Measurements from ENCODE around the gene GLRX3.

The GLRX3 gene

DNA sequence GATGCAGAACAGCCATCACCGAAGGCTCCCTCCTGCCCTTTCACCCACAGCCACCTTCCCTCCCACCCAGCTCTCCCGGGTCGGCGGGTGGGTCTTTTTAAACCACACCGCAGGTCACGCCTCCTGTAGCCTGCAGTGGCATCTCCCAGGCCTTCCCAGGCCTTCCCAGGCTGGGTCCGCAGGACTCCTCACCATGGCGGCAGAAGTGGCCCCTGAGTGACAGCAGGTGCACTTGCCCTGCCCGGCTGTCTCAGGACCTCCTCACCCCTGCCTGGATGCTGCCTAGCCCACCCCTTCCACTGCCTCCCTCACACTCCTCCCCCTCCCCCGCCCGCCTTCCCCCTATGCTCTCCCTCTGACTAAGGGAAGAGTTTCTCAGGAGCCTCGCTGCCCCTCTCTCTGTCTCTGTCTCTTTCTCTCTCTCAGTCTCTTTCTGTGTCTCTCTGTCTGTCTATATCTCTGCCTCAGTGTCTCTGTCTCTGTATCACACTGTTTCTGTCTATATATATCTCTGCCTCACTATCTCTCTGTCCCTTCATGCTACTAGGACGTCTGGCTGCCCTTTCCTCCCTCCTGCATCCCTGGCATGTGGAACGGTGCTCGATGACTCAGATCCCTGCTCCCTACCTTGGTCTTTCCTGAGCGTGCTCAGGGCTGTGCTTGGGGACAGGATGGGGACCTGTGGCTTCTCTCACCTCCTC lies 57.5 kb downstream of the GLRX3 start:
- no peaks in the 10 kb centered on the region for H3K9me3 ChIP-seq (ENCODE audit: low read length)
- no peak overlapping the region for H3K27ac ChIP-seq (ENCODE audit: low read depth, low read length, poor library complexity, severe bottlenecking)
- H2AFZ ChIP-seq (ENCODE audit: low read length), result no peak overlapping the region
- TF ChIP-seq, protein P1, sequence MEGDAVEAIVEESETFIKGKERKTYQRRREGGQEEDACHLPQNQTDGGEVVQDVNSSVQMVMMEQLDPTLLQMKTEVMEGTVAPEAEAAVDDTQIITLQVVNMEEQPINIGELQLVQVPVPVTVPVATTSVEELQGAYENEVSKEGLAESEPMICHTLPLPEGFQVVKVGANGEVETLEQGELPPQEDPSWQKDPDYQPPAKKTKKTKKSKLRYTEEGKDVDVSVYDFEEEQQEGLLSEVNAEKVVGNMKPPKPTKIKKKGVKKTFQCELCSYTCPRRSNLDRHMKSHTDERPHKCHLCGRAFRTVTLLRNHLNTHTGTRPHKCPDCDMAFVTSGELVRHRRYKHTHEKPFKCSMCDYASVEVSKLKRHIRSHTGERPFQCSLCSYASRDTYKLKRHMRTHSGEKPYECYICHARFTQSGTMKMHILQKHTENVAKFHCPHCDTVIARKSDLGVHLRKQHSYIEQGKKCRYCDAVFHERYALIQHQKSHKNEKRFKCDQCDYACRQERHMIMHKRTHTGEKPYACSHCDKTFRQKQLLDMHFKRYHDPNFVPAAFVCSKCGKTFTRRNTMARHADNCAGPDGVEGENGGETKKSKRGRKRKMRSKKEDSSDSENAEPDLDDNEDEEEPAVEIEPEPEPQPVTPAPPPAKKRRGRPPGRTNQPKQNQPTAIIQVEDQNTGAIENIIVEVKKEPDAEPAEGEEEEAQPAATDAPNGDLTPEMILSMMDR (IDR thresholded peaks at IDR 0.05; ENCODE audit: low read length), result no peak
- no peak for TF ChIP-seq EZH2 (IDR thresholded peaks at IDR 0.05; ENCODE audit: borderline replicate concordance, low read length)
- no peaks in the 10 kb centered on the region for H3K4me1 ChIP-seq (ENCODE audit: insufficient read depth, low read length, severe bottlenecking)
- H3K9ac ChIP-seq (ENCODE audit: low read length), result no peak overlapping the region
- H3K4me3 ChIP-seq (ENCODE audit: low read depth, low read length, poor library complexity, severe bottlenecking), result no peak overlapping the region
- no peaks in the 10 kb centered on the region for H3K36me3 ChIP-seq (ENCODE audit: insufficient read depth, low read length)
- no peak overlapping the region for H3K4me2 ChIP-seq (ENCODE audit: low read length)
- H3K9me2 ChIP-seq (ENCODE audit: low read depth, low read length), result no peaks in the 10 kb centered on the region
- no peaks in the 10 kb centered on the region for H4K20me1 ChIP-seq (ENCODE audit: insufficient read depth, low read length)
- no peaks in the 10 kb centered on the region for H3K27me3 ChIP-seq (ENCODE audit: insufficient read depth, low read length)
- no peaks in the 10 kb centered on the region for H3K79me2 ChIP-seq (ENCODE audit: insufficient read depth, low read length)
- no peaks in the 10 kb centered on the region for H3F3A ChIP-seq (ENCODE audit: insufficient read depth, low read length)

DNA sequence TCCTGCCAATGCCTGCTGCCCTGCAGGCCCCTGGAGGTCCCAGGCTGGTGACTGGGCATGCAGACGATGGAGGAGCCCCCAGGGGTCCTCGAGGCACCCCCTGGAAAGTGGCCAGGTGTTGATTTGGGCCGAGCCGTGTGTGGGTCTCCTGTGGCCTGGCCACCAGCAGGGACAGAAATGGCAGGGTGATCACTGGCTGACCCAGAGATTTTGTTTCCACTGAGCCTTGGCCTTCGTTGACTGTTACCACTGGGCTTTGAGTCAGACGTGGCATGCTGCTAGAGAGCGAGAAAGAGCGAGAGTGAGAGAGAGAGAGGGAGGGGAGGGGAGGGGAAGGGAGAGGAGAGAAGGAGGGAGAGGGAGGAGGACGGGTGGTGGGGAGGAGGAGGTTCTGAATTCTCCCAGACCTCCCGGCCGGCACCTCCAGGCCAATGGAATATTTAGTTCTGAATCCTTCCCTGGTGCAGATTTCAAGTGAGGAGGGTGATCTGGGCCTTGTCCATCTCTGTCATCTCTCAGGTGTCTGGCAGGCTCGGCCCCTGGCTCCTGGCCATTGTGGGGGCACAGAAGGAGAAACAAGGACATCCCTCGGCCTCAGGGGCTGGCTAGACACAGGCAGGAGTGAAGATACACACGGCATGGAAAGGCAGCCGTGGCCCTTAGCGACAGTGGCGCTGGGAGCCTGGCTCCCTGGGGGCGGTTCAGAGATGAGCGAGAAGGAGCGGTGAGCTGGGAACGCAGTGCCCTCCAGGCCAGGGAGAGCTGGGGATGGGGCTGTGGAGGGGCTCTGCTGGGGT lies 58.2 kb downstream of the GLRX3 start:
- Histone ChIP-seq H3K79me2 (ENCODE audit: insufficient read depth, low read length) (no peaks in the 10 kb centered on the region), H4K20me1 (ENCODE audit: insufficient read depth, low read length) (no peaks in the 10 kb centered on the region), H3K4me3 (ENCODE audit: low read depth, low read length, poor library complexity, severe bottlenecking) (no peak overlapping the region), H3K27me3 (ENCODE audit: insufficient read depth, low read length) (no peaks in the 10 kb centered on the region), H3K9me3 (ENCODE audit: low read length) (no peaks in the 10 kb centered on the region), H2AFZ (ENCODE audit: low read length) (no peak overlapping the region), H3K27ac (ENCODE audit: low read depth, low read length, poor library complexity, severe bottlenecking) (no peak overlapping the region), H3K9me2 (ENCODE audit: low read depth, low read length) (no peaks in the 10 kb centered on the region), H3K36me3 (ENCODE audit: insufficient read depth, low read length) (no peaks in the 10 kb centered on the region), H3K4me1 (ENCODE audit: insufficient read depth, low read length, severe bottlenecking) (no peaks in the 10 kb centered on the region), H3F3A (ENCODE audit: insufficient read depth, low read length) (no peaks in the 10 kb centered on the region), H3K4me2 (ENCODE audit: low read length) (no peak overlapping the region), H3K9ac (ENCODE audit: low read length) (no peak overlapping the region)
- TF ChIP-seq EZH2 (IDR thresholded peaks at IDR 0.05; ENCODE audit: borderline replicate concordance, low read length), result no peak
- TF ChIP-seq, protein P1 (IDR thresholded peaks at IDR 0.05; ENCODE audit: low read length), result no peak

DNA sequence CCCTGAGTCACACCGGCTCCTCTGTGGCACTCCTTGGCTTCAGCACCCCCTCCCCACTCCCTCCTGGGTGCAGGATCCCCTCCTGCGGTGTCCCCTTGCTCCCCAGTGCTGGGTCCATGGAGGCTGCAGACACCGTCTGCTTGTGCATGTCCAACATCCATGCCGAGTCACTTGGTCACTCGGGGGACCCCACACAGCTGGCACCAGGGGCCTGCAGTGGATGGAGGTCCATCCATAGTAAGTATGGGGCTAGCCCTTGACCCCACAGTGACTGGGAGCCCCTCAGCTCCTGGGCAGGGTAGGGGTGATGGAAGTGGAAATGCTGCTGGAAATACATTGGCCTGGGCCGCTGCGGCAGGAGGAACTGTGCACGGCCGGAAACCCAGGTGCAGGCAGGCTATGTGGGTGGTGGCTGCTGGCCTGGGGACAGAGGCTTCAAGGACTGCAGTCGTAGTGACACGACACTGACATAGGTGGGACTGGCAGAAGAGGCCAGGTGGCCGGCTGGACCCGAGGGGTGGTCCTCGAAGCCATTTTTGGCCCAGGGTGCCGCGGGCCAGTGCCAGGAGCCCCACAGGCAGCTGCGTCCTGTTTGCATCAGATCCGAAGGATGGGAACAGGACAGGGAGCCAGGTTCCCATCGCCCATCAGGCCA lies 58.9 kb downstream of the GLRX3 start:
- H3K79me2 ChIP-seq (ENCODE audit: insufficient read depth, low read length), result no peaks in the 10 kb centered on the region
- H3K4me3 ChIP-seq (ENCODE audit: low read depth, low read length, poor library complexity, severe bottlenecking), result no peak overlapping the region
- no peak overlapping the region for H3K27ac ChIP-seq (ENCODE audit: low read depth, low read length, poor library complexity, severe bottlenecking)
- no peak overlapping the region for H3K4me2 ChIP-seq (ENCODE audit: low read length)
- no peaks in the 10 kb centered on the region for H3K9me2 ChIP-seq (ENCODE audit: low read depth, low read length)
- no peak overlapping the region for H2AFZ ChIP-seq (ENCODE audit: low read length)
- no peaks in the 10 kb centered on the region for H3F3A ChIP-seq (ENCODE audit: insufficient read depth, low read length)
- no peaks in the 10 kb centered on the region for H3K36me3 ChIP-seq (ENCODE audit: insufficient read depth, low read length)
- H3K9me3 ChIP-seq (ENCODE audit: low read length), result no peaks in the 10 kb centered on the region
- H3K9ac ChIP-seq (ENCODE audit: low read length), result no peak overlapping the region
- no peaks in the 10 kb centered on the region for H4K20me1 ChIP-seq (ENCODE audit: insufficient read depth, low read length)
- TF ChIP-seq EZH2 (IDR thresholded peaks at IDR 0.05; ENCODE audit: borderline replicate concordance, low read length), result no peak
- TF ChIP-seq, protein P1 (IDR thresholded peaks at IDR 0.05; ENCODE audit: low read length), result no peak
- no peaks in the 10 kb centered on the region for H3K27me3 ChIP-seq (ENCODE audit: insufficient read depth, low read length)
- H3K4me1 ChIP-seq (ENCODE audit: insufficient read depth, low read length, severe bottlenecking), result no peaks in the 10 kb centered on the region

All from OCI-LY1 (cell line).